ENCODE measurements around the gene TEAD2. TPM values are rescaled to one million over a fixed set of nuclear protein-coding genes. Genes with fewer than 3 reads are reported as not detected.
A peak's percentile ranks its signal among the peaks of the same experiment; 100 is the strongest.

Gene TEAD2
- total RNA-seq, 2 experiments from 2014 or later = not detected

DNA sequence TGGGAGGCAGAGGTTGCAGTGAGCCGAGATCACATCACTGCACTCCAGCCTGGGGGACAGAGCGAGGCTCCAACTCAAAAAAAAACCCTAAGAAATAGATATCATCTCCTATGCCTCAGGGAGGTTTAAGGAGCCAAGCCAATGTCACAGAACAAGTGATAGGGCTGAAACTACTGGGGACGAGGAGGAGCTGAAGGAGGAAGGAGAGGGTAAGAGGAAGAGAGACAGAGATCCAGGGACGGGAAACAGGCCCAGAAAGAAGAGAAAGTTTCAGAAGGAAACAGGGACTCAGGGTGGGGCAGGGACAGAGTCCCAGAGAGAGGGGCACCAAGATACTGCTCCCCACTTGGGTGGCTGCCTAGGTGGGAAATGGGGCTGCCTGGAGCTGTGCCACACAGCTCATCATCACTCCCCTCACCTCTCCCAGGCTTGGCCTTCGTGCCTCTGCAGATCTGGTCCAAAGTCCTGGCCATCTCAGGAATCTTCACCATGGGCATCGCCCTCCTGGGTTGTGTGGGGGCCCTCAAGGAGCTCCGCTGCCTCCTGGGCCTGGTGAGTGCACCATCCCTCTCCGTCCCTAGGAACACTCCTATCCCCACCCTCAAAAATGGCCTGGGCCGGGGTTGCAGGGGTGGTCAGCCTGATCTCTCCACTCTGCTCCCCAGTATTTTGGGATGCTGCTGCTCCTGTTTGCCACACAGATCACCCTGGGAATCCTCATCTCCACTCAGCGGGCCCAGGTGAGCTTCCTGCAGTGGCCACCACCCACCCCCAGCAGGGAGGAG, 25.5 kb downstream of the TEAD2 start:
- CTCF ChIA-PET = interaction anchor here (1.2 to 2.4 kb wide), 3 partner anchors 9 to 70 kb away, joined by 4 to 10 read pairs (median 5); no protein-coding TSS in a partner anchor
- intact Hi-C loops (cut with micrococcal nuclease) = no loop called here
- DNase-seq = no peak

DNA sequence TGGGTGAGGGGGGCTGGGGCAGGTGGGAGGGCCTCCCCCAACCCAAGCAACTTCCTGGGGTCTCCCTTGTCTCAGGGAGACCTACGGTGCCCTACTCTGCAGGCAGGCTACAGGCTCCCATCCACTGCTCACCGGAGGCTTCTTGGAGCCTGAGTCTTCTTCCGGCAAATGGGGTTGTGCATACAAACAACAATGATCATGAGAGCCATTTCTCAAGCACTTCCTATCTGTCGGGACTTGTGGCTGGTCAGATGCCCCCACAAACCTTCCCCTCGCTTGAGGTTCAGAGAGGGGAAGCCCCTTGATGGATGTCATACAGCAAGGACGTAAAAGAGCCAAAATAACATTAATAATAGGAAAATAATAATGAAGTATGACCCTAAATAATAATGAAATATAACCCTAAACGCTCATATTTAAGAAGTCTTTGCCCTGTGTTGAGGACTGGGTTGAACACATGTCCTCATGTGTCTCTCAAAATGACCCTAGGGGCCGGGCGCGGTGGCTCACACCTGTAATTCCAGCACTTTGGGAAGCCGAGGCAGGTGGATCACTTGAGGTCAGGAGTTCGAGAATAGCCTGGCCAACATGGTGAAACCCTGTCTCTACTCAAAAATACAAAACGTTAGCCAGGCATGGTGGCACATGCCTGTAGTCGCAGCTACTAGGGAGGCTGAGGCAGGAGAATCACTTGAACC, 26.3 kb downstream of the TEAD2 start:
- Mint-ChIP-seq H3K27ac (peak overlapping the region; percentile 100), H3K4me1 (ENCODE audit: low read depth) (peaks cover 61% of the 10 kb centered on the region), H3K36me3 (ENCODE audit: low read depth) (peaks cover 35% of the 10 kb centered on the region), H3K4me3 (peak overlapping the region; percentile 99), H3K27me3 (no peaks in the 10 kb centered on the region), H3K9me3 (no peaks in the 10 kb centered on the region)
- ChIA-PET POLR2A (interaction anchor here (0.6 to 1.4 kb wide), 7 partner anchors 12 to 152 kb away, joined by 3 to 4 read pairs (median 3); partner anchors contain the start of gene DKKL1), CTCF (interaction anchor here (1.2 to 2.4 kb wide), 5 partner anchors 8 to 69 kb away, joined by 4 to 10 read pairs (median 5); no protein-coding TSS in a partner anchor)
- peak; percentile 66 for DNase-seq
- peak; percentile 41 for ATAC-seq
- TF ChIP-seq, protein P1, sequence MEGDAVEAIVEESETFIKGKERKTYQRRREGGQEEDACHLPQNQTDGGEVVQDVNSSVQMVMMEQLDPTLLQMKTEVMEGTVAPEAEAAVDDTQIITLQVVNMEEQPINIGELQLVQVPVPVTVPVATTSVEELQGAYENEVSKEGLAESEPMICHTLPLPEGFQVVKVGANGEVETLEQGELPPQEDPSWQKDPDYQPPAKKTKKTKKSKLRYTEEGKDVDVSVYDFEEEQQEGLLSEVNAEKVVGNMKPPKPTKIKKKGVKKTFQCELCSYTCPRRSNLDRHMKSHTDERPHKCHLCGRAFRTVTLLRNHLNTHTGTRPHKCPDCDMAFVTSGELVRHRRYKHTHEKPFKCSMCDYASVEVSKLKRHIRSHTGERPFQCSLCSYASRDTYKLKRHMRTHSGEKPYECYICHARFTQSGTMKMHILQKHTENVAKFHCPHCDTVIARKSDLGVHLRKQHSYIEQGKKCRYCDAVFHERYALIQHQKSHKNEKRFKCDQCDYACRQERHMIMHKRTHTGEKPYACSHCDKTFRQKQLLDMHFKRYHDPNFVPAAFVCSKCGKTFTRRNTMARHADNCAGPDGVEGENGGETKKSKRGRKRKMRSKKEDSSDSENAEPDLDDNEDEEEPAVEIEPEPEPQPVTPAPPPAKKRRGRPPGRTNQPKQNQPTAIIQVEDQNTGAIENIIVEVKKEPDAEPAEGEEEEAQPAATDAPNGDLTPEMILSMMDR (IDR thresholded peaks at IDR 0.05) = no peak
- intact Hi-C loops (cut with micrococcal nuclease) = no loop called here

More for the DNA sequence above, 25.5 kb downstream of the TEAD2 start:
- Mint-ChIP-seq H3K9me3 (no peaks in the 10 kb centered on the region), H3K36me3 (ENCODE audit: low read depth) (peaks cover 34% of the 10 kb centered on the region), H3K27me3 (no peaks in the 10 kb centered on the region), H3K27ac (peak overlapping the region; percentile 100), H3K4me1 (ENCODE audit: low read depth) (peaks cover 56% of the 10 kb centered on the region), H3K4me3 (peak overlapping the region; percentile 99)
- POLR2A ChIA-PET = interaction anchor here (0.5 to 1.4 kb wide), 7 partner anchors 11 to 152 kb away, joined by 3 to 4 read pairs (median 3); partner anchors contain the start of gene DKKL1
- TF ChIP-seq, protein P1 (IDR thresholded peaks at IDR 0.05) = no peak
- ATAC-seq = no peak

DNA sequence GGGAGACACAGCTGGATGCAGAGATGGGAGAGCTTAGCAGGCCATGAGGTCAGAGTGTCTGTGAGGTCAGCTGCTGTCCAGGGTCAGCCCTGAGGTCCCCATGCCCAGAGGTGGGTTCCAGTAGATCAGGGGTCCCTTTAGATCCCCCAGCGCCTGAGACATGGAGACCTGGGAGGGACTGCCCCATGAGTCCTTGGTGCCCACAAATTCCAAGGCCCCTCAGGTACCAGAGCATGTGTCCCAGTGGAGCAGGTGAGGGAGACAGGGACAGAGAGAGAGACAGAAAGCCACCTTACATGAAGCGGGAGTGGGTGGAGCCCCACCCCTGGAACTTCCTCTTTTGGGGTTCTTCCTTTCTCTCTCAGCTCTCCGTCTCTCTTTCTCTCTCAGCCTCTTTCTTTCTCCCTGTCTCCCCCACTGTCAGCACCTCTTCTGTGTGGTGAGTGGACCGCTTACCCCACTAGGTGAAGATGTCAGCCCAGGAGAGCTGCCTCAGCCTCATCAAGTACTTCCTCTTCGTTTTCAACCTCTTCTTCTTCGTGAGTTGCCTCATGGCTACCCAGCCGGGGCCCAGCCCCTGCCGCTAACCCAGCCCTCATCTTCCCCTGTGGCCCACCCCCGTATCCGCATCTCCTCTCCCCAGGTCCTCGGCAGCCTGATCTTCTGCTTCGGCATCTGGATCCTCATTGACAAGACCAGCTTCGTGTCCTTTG, 27.0 kb downstream of the TEAD2 start, which contains the start of gene CD37:
CD37 (plus strand) TSS at position 336 of the 713 bp plus-strand sequence; CDS start at position 471, 135 bp downstream.
- Mint-ChIP-seq H3K4me3 (peak within 1 kb of the TSS; percentile 99), H3K27ac (peak within 1 kb of the TSS; percentile 100), H3K9me3 (no peaks in the 10 kb centered on the region), H3K36me3 (ENCODE audit: low read depth) (peaks cover 34% of the 10 kb centered on the region), H3K27me3 (no peaks in the 10 kb centered on the region), H3K4me1 (ENCODE audit: low read depth) (peaks cover 61% of the 10 kb centered on the region)
- ATAC-seq = peak; percentile 50
- CTCF ChIA-PET = interaction anchor here (1.2 to 1.7 kb wide), 3 partner anchors 13 to 67 kb away, joined by 4 to 8 read pairs (median 5); no protein-coding TSS in a partner anchor
- peak; percentile 77 for DNase-seq
- POLR2A ChIA-PET = interaction anchor here (0.7 to 1.2 kb wide), 5 partner anchors 13 to 154 kb away, joined by 3 to 5 read pairs (median 3); no protein-coding TSS in a partner anchor
- TF ChIP-seq, protein P1 (IDR thresholded peaks at IDR 0.05) = no peak
- intact Hi-C loops (cut with micrococcal nuclease) = no loop called here

- DNase-seq (peak; percentile 79), ATAC-seq (peak; percentile 69)
- POLR2A ChIA-PET = interaction anchor here (0.9 to 1.9 kb wide), 5 partner anchors 8 to 117 kb away, joined by 3 to 7 read pairs (median 4); no protein-coding TSS in a partner anchor
- Mint-ChIP-seq H3K27me3 (no peaks in the 10 kb centered on the region), H3K9me3 (no peaks in the 10 kb centered on the region), H3K4me1 (ENCODE audit: low read depth) (peaks cover 58% of the 10 kb centered on the region), H3K27ac (peak overlapping the region; percentile 98), H3K4me3 (peak overlapping the region; percentile 80), H3K36me3 (ENCODE audit: low read depth) (peaks cover 30% of the 10 kb centered on the region)
- TF ChIP-seq, protein P1 (IDR thresholded peaks at IDR 0.05) = no peak
- CTCF ChIA-PET = interaction anchor here (1.6 to 1.7 kb wide), 2 partner anchors 14 to 87 kb away, joined by 3 to 4 read pairs; no protein-coding TSS in a partner anchor
- intact Hi-C loops (cut with micrococcal nuclease) = no loop called here
Observed at GRCh38 chr19:49333811-49334288, 28.4 kb downstream of the TEAD2 start.
